Caco-2 (cell line): ENCODE measurements around the gene ADGRE3. TPM values are rescaled to one million over a fixed set of nuclear protein-coding genes. Genes with fewer than 3 reads are reported as not detected.

Experiments
- total RNA-seq: library from RNA; stranded (reverse); gene quantifications from 2 replicates; pipeline ENCODE4 v1.2.3, GENCODE V29; 2022

ADGRE3 gene
- total RNA-seq, 1 experiment from 2014 or later: not detected

Other genes starting within 250 kb of the ADGRE3 start
- 102 and 105 TPM in 2 replicates for gene PKN1, start 241.5 kb downstream of the ADGRE3 start, total RNA-seq
- gene PTGER1, start 199.5 kb downstream of the ADGRE3 start, total RNA-seq: 0.20 and 0.74 TPM in 2 replicates
- gene GIPC1, start 178.7 kb downstream of the ADGRE3 start, total RNA-seq: 98.7 and 105 TPM in 2 replicates
- gene DNAJB1, start 156.4 kb downstream of the ADGRE3 start, total RNA-seq: 79.5 and 80.2 TPM in 2 replicates
- gene TECR, start 145.2 kb downstream of the ADGRE3 start, total RNA-seq: 294 and 300 TPM in 2 replicates
- gene NDUFB7, start 102.8 kb downstream of the ADGRE3 start, total RNA-seq: 158 and 173 TPM in 2 replicates
- gene CLEC17A, start 91.8 kb downstream of the ADGRE3 start, total RNA-seq: not detected in 2 replicates
- gene ZNF333, start 15.2 kb upstream of the ADGRE3 start, total RNA-seq: 5.3 and 6.0 TPM in 2 replicates
- gene ADGRE2, start 103.7 kb upstream of the ADGRE3 start, total RNA-seq: 0.23 and 0.26 TPM in 2 replicates
- not detected in 2 replicates for gene OR7A5, start 160.3 kb upstream of the ADGRE3 start, total RNA-seq
- not detected in 2 replicates for gene OR7C1, start 160.3 kb upstream of the ADGRE3 start, total RNA-seq
- gene OR7A10, start 174.1 kb upstream of the ADGRE3 start, total RNA-seq: not detected in 2 replicates
- gene OR7A17, start 211.3 kb upstream of the ADGRE3 start, total RNA-seq: not detected in 2 replicates